Activated T-cell treated with anti-CD3 and anti-CD28 coated beads, Interleukin-2, amount 50 U/mL, for 48 hours (primary cell): ENCODE results near the gene ZBTB16.

ENCODE experiments used
- DNase-seq, 2 experiments: peaks; one replicate each; pipeline ENCODE4 v3.0.0-alpha.2; 2020

ZBTB16 gene

GRCh38 chr11:114132944-114133394 is 73.5 kb downstream of the ZBTB16 start:
- DNase-seq: no peak

DNA sequence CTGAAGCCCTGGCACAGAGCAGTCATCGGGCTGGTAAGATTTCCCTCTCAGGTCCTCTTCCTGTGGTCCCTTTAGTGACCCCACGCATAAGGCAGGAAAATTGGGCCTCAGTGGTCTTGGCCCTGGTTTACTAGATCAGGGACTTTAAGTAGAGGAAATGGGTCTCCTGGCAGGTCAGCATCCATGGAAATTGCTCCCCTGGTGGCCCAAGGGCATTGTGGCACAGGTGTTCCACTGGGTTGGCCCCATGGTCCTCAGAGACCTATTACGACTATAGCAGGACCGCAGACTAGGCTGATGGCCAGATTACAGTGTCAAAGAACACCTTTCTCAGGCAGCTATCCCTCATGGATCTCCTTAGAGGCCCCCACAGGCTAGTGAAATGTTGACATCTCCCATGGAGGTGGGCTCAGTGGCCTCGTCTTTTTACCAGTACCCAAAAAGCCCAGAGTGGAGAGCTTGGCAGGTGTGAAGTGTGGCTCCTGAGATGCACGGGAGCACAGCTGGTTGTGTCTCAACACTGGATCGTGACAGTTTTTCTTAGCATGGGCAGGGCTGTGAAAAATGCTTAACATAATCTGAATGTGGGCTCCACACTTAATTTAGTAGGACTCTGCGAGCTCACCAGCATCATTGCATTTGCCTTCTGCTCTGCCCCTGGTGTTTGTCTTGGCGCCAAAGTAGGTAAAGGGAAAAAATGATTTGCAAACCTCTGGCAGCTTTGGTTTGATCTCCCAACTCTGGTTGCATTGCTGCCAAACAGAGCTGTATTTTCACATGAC is 74.2 kb downstream of the ZBTB16 start:
- no peak for DNase-seq

DNA sequence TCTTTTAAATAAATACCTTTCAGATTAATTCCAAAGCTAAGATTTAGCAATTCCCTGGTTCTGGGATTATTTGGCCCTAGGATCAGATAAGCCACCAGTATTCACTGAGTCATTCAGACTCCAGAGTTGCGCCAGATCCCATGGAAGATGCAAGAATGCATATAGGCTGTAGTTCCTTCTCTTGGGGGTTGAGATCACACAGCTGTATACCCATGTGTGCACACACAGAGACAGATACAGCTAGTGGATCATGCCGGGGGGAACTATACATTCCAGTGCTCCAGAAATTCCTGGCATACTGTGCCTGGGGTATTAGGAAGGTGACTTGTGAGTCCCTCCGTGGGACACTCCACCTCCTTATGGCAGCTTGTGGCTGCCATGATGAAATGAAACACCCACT is 75.4 kb downstream of the ZBTB16 start:
- no peak for DNase-seq

GRCh38 chr11:114135737-114136151 is 76.2 kb downstream of the ZBTB16 start:
- no peak for DNase-seq

GRCh38 chr11:114136686-114137640 is 77.5 kb downstream of the ZBTB16 start:
- no peak for DNase-seq

DNA sequence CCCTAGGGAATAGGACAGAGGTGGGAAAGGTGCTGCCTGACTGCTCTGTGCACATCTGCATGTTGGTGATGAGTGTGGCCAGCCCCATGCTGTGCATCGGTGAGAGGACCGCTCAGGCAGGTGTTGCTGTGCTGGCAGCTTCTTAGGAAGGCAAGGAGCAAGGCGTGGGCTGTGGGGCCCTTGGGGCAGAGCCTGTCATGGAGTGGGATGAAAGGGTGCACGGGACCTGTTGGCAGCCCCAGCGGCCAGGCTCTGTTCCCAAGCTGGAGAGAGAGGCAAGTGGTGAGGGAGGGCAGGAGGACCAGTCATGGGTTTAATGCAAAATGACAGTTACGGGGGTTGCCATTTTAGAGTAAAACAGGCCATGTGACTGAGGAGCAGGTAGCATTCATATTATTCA is 78.3 kb downstream of the ZBTB16 start:
- DNase-seq: no peak

DNA sequence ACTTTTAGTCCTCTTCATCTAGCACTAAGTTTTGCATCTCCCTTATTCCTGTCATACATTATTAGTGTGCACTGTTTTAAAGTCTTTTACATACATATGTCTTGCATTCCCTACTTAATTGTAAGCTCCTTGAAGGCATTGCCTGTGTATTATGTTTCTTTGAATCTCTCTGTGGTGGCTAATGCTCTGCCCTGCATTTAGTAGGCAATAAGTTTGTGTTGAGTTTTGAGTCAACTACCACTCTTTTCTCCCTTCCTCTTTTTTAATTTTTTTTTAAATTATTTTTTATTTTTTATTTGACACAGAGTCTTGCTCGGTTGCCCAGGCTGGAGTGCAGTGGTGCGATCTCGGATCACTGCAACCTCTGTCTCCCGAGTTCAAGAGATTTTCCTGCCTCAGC is 78.9 kb downstream of the ZBTB16 start:
- no peak for DNase-seq

GRCh38 chr11:114140826-114141225 is 81.3 kb downstream of the ZBTB16 start:
- no peak for DNase-seq

DNA sequence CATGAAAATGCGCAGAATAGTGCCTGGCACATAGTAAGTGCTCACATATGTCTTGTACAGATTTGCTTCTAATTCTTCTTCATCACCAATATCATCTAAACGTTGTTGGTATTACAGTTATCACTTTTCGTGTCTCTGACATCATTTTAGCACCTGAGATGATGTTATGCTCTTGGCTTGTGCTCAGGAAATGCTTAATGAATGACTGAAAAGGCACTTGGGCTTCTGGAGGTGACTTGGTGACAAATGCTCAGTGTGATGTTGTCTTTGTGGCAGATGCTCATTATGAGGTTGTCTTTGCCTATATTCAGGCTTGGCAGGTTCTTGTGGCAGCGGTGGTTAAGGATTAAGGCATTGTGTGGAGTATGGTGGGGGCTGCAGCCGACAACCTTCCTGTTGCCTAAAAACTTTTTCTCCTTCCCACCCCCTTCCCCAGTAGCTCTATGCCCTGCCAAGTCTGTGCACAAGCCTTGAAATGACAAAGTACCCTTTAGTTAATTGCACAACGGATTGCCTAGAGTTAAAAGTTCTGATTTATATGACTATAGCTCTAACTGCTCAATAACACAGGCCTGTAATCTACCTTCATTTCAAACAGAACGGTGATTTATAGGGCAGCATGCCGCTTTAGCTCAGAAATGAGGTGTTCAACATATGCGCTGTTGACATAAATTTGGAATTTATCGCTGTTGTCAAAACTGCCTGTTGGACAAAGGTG is 82.5 kb downstream of the ZBTB16 start:
- DNase-seq: no peak

GRCh38 chr11:114142707-114143106 is 83.2 kb downstream of the ZBTB16 start:
- no peak for DNase-seq

GRCh38 chr11:114145166-114145775 is 85.8 kb downstream of the ZBTB16 start:
- DNase-seq: no peak

GRCh38 chr11:114147375-114148012 is 88.0 kb downstream of the ZBTB16 start:
- DNase-seq: no peak

DNA sequence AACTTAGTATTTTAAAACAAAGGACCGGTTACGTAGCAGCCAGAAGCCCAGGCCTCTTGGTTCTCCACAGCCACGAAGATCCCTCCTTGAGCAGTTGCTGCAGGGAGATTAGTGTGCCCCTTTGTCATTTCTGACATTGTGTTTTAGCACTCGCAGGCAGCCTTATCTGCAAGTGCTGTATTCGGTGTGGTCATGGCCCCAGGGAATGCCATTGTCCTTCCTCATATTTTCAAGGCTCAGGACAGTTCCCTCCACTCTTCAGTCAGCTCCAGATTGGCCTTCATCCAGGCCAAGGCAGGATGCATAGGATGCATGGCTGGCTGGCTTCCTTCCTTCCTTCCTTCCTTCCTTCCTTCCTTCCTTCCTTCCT is 88.5 kb downstream of the ZBTB16 start:
- DNase-seq: no peak

- no peak for DNase-seq
Observed at GRCh38 chr11:114149689-114150407, 90.3 kb downstream of the ZBTB16 start.

- DNase-seq: no peak
Observed at GRCh38 chr11:114150671-114151070, 91.2 kb downstream of the ZBTB16 start.

DNA sequence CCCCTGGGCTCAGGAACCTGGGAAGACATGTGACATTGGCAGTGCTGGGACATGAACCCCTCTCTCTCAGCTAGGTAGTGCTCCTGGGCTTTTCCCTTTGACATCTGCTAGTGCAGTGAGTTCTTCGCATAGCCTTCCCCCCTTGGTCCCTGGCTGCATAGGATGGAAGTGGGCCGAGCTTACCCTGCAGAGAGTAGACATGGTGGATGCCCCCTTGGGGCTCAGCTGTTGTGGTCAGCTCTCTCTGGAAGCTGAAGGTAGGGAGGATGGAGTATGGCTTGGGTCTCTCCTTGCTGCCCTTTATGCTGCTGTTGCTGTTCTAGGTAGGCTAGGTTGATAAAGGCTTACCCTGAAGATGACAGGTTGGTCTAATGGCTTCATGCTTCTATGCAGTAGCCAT is 92.1 kb downstream of the ZBTB16 start:
- DNase-seq: no peak

DNA sequence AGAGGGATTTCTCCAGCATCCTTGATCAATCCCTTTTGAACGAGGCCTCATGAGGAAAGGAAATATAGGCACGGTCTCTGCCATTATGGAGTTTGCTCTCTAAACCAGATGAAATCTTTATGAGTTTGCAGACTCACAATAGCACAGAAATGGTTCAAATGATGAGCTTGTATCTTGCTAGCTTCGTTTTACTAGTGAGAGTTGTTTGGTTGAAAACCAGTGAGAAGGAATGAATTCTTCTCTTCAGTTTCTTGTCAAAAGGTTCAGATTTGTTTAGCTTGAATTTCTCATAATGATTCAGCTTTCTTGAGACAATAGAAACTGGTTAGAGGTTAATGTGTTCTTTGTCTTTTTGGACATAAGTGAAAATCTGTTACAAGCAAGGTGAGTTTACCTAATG is 92.7 kb downstream of the ZBTB16 start:
- DNase-seq: no peak

- no peak for DNase-seq
Observed at GRCh38 chr11:114152785-114153184, 93.3 kb downstream of the ZBTB16 start.

GRCh38 chr11:114153224-114153623 is 93.7 kb downstream of the ZBTB16 start:
- no peak for DNase-seq

DNA sequence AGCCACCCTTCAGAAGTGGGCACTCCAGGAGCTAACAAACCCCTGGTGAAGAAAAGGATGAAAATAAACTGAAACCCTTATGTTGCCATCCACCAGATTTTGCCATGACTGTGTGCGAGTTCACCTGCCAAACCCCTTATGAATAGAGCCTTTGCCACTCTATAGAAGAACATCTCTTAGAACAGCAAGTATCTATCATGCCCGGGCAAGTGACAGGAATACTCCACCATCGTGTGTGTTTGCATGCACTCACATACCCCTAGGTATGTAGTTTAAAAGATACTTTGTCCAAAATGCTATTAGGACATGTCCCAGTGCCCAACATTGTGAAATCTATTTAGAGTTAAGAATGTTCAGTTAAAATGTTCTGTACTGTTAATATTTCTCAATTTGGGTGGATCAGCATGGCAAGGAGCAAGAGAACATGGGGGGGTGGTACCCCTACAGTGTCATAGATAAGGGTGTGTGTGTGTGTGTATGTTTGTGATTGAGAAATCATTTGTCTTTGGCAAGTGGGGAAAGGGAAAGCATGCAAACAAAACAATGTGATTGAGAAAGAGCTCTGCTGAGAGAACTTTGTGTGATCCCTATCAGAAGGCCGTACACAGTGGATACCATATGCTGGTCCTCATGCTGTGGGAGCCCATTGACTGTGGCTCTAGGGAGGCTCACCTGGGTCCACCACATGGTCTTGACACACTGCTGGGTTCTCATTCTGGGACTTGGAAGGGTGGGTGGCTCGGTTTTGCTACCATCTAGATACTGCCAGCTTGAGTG is 94.9 kb downstream of the ZBTB16 start:
- no peak for DNase-seq

GRCh38 chr11:114155116-114155515 is 95.6 kb downstream of the ZBTB16 start:
- no peak for DNase-seq
